GM18520 (cell line): Measurements from ENCODE around the gene CSTB.

Source experiments
- ATAC-seq: cut with Tn5 transposase; IDR thresholded peaks from one replicate; pipeline ENCODE4 v1.9.1; 2021; ENCODE audit not compliant: unreplicated experiment

Gene CSTB

GRCh38 chr21:43811262-43812105, 35.4 kb upstream of the CSTB start:
- no peak for ATAC-seq

- ATAC-seq: peak; percentile 63
Observed at GRCh38 chr21:43810505-43811261, 34.6 kb upstream of the CSTB start.

- no peak for ATAC-seq
Observed at GRCh38 chr21:43809853-43810504, 33.9 kb upstream of the CSTB start.

GRCh38 chr21:43809346-43809799, 33.3 kb upstream of the CSTB start:
- no peak for ATAC-seq

- ATAC-seq: no peak
Observed at GRCh38 chr21:43808832-43809251, 32.7 kb upstream of the CSTB start.

- no peak for ATAC-seq
Observed at GRCh38 chr21:43808367-43808766, 32.3 kb upstream of the CSTB start.

GRCh38 chr21:43806017-43806710, 30.1 kb upstream of the CSTB start:
- ATAC-seq: no peak

GRCh38 chr21:43805275-43805800, 29.2 kb upstream of the CSTB start:
- peak; percentile 89 for ATAC-seq

GRCh38 chr21:43803558-43804300, 27.6 kb upstream of the CSTB start:
- ATAC-seq: no peak

- no peak for ATAC-seq
Observed at GRCh38 chr21:43802713-43803313, 26.7 kb upstream of the CSTB start.

- no peak for ATAC-seq
Observed at GRCh38 chr21:43801006-43801783, 25.1 kb upstream of the CSTB start.

- no peak for ATAC-seq
Observed at GRCh38 chr21:43800566-43800965, 24.5 kb upstream of the CSTB start.

GRCh38 chr21:43800124-43800523, 24.0 kb upstream of the CSTB start:
- no peak for ATAC-seq

GRCh38 chr21:43799301-43799840, 23.3 kb upstream of the CSTB start:
- no peak for ATAC-seq

- ATAC-seq: no peak
Observed at GRCh38 chr21:43797925-43798715, 22.0 kb upstream of the CSTB start.

GRCh38 chr21:43797415-43797814, 21.3 kb upstream of the CSTB start:
- ATAC-seq: no peak

GRCh38 chr21:43794857-43795256, 18.7 kb upstream of the CSTB start:
- ATAC-seq: no peak

- ATAC-seq: no peak
Observed at GRCh38 chr21:43794311-43794710, 18.2 kb upstream of the CSTB start.
